ENCODE data around the gene NRCAM. TPM values are rescaled to one million over a fixed set of nuclear protein-coding genes. Genes with fewer than 3 reads are reported as not detected.

The NRCAM gene
- polyA plus RNA-seq, 1 donor (not counting 4 experiments of a cell fraction or from before 2014, with no cell fraction given): 4.0 TPM

DNA sequence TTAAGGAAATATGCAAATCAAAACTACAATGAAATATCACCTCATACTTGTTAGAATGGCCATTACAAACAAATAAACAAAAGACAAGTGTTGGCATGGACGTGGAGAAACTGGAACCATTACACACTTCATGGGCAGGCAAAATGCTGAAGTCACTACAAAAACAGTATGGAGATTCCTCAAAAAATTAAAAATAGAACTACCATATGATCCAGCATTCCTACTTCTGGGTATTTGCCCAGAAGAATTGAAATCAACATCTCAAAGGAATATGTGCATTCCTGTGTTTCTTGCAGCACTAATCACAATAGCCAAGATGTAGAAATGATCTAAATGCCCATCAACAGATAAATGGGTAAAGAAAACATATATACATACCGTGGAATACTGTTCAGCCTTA lies 83.6 kb downstream of the NRCAM start:
- H3K9me3 ChIP-seq (ENCODE audit: control insufficient read depth, low read depth, low read length): no peaks in the 10 kb centered on the region
- H3K27ac ChIP-seq (ENCODE audit: control insufficient read depth, insufficient read depth, low read length): no peak overlapping the region
- no peak overlapping the region for H3K4me2 ChIP-seq (ENCODE audit: control insufficient read depth, extremely low read depth, insufficient read depth, low read depth, low read length)
- H3K27me3 ChIP-seq (ENCODE audit: control insufficient read depth, extremely low read depth, insufficient read depth, low read length): no peaks in the 10 kb centered on the region
- no peaks in the 10 kb centered on the region for H3K36me3 ChIP-seq (ENCODE audit: control insufficient read depth in 2 of 2, extremely low read depth in 1 of 2, insufficient read depth in 2 of 2, low read length in 2 of 2)
- H3K4me3 ChIP-seq (ENCODE audit: control insufficient read depth in 2 of 3, extremely low read depth in 1 of 3, insufficient read depth in 2 of 3, low read depth in 1 of 3, low read length in 3 of 3): no peak overlapping the region
- no peak overlapping the region for H3K9ac ChIP-seq (ENCODE audit: control insufficient read depth, extremely low read depth, insufficient read depth, low read length)
- dilution Hi-C loops (cut with MboI; ENCODE audit: extremely low pct_ligation_motif_present, low sequenced_read_pairs): no loop called here
- no peak overlapping the region for H2AFZ ChIP-seq (ENCODE audit: control insufficient read depth, low read length)
- TF ChIP-seq CTCF (optimal IDR thresholded peaks at IDR 0.05 in 1 of 3, IDR thresholded peaks at IDR 0.05 in 1 of 3, conservative IDR thresholded peaks at IDR 0.05 in 1 of 3; ENCODE audit: extremely low read depth in 1 of 3, insufficient read depth in 2 of 3, low read length in 3 of 3) (no peak), EZH2 (IDR thresholded peaks at IDR 0.05; ENCODE audit: low read length) (no peak)
- DNase-seq (ENCODE audit: low read depth, low spot score) (no peak), FAIRE-seq (no peak)
- no peaks in the 10 kb centered on the region for H3K79me2 ChIP-seq (ENCODE audit: control insufficient read depth, insufficient read depth, low read length)
- H3K4me1 ChIP-seq (ENCODE audit: control insufficient read depth, extremely low read depth, insufficient read depth, low read length): no peaks in the 10 kb centered on the region
- H4K20me1 ChIP-seq (ENCODE audit: control insufficient read depth, extremely low read depth, insufficient read depth, low read length): no peaks in the 10 kb centered on the region
- H3K9me1 ChIP-seq (ENCODE audit: control insufficient read depth, extremely low read depth, insufficient read depth, low read length): no peaks in the 10 kb centered on the region

DNA sequence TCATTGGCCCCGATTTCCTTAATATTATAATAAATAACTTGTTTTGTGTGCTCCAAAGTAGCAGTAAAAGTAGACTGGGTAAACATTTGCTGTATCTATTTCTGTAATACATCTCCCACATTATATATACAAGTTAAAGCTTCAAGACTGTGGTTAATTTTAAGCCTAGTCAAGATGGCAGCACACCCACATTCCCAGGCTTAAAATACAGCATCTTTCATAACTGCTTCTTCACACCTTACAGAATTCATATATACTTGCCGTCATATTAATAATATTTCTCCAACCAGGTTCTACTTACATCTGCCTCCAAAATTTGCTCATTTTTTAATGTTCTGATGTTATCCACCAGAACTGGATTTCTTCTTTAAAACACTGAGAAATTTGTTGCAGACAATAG lies 85.6 kb downstream of the NRCAM start:
- TF ChIP-seq EZH2 (IDR thresholded peaks at IDR 0.05; ENCODE audit: low read length) (no peak), CTCF (optimal IDR thresholded peaks at IDR 0.05 in 1 of 3, IDR thresholded peaks at IDR 0.05 in 1 of 3, conservative IDR thresholded peaks at IDR 0.05 in 1 of 3; ENCODE audit: extremely low read depth in 1 of 3, insufficient read depth in 2 of 3, low read length in 3 of 3) (no peak)

More for the DNA sequence above, 85.6 kb downstream of the NRCAM start:
- Histone ChIP-seq H3K27me3 (ENCODE audit: control insufficient read depth, extremely low read depth, insufficient read depth, low read length) (no peaks in the 10 kb centered on the region), H3K9ac (ENCODE audit: control insufficient read depth, extremely low read depth, insufficient read depth, low read length) (no peak overlapping the region), H3K4me3 (ENCODE audit: control insufficient read depth in 2 of 3, extremely low read depth in 1 of 3, insufficient read depth in 2 of 3, low read depth in 1 of 3, low read length in 3 of 3) (no peak overlapping the region), H2AFZ (ENCODE audit: control insufficient read depth, low read length) (no peak overlapping the region), H3K79me2 (ENCODE audit: control insufficient read depth, insufficient read depth, low read length) (no peaks in the 10 kb centered on the region), H3K4me2 (ENCODE audit: control insufficient read depth, extremely low read depth, insufficient read depth, low read depth, low read length) (no peak overlapping the region), H3K9me3 (ENCODE audit: control insufficient read depth, low read depth, low read length) (no peaks in the 10 kb centered on the region), H3K27ac (ENCODE audit: control insufficient read depth, insufficient read depth, low read length) (no peak overlapping the region), H3K9me1 (ENCODE audit: control insufficient read depth, extremely low read depth, insufficient read depth, low read length) (no peaks in the 10 kb centered on the region), H4K20me1 (ENCODE audit: control insufficient read depth, extremely low read depth, insufficient read depth, low read length) (no peaks in the 10 kb centered on the region), H3K4me1 (ENCODE audit: control insufficient read depth, extremely low read depth, insufficient read depth, low read length) (no peaks in the 10 kb centered on the region), H3K36me3 (ENCODE audit: control insufficient read depth in 2 of 2, extremely low read depth in 1 of 2, insufficient read depth in 2 of 2, low read length in 2 of 2) (no peaks in the 10 kb centered on the region)
- no peak for DNase-seq (ENCODE audit: low read depth, low spot score)
- dilution Hi-C loops (cut with MboI; ENCODE audit: extremely low pct_ligation_motif_present, low sequenced_read_pairs): no loop called here
- FAIRE-seq: no peak

All from keratinocyte (primary cell).